H1 (cell line): Measurements from ENCODE around the gene CCNY. TPM values are rescaled to one million over a fixed set of nuclear protein-coding genes. Genes with fewer than 3 reads are reported as not detected.

ENCODE experiments used
- CTCF ChIA-PET: fragments of 300-600 bp; sonication (Branson Sonifier 250); formaldehyde crosslinking; loops from one replicate; lab custom pipeline; 2021; ENCODE audit not compliant: partially characterized antibody; lab: Charles Lee
- POLR2A ChIA-PET: fragments of 300-600 bp; sonication (Branson Sonifier 250); formaldehyde crosslinking; loops from one replicate; lab custom pipeline; 2021; ENCODE audit warnings: inconsistent platforms; ENCODE audit not compliant: partially characterized antibody; lab: Charles Lee
- DNase-seq, 2 experiments: peaks; one replicate each; pipeline versions ENCODE4 v3.0.0 to v3.0.0-alpha.2; 2010 to 2022; ENCODE audit warnings: low spot score in 2 of 2, low read depth in 1 of 2, mixed read lengths in 1 of 2
- FAIRE-seq: peaks from 2 replicates; lab custom pipeline; 2011; peaks lifted over from hg19 to GRCh38; lab: Jason Lieb, UNC
- H2AFZ ChIP-seq: 2 replicates; pipeline ENCODE4 v1.8.1; 2012; ENCODE audit warnings: low read length, inconsistent platforms
- H2AK5ac ChIP-seq: 2 replicates; pipeline ENCODE4 v1.6.1; 2013; ENCODE audit warnings: low read depth, low read length
- H2BK120ac ChIP-seq: replicated peaks from 2 replicates; pipeline ENCODE3; 2013; ENCODE audit warnings: low read depth, low read length, inconsistent platforms
- H2BK12ac ChIP-seq: 2 replicates; pipeline ENCODE4 v1.6.1; 2013; ENCODE audit warnings: low read depth, low read length
- H2BK15ac ChIP-seq: 2 replicates; pipeline ENCODE4 v1.6.1; 2013; ENCODE audit warnings: low read length
- H2BK20ac ChIP-seq: 2 replicates; pipeline ENCODE4 v1.6.1; 2013; ENCODE audit warnings: low read length
- H2BK5ac ChIP-seq: 2 replicates; pipeline ENCODE4 v1.6.1; 2013; ENCODE audit warnings: low read depth, low read length
- H3K14ac ChIP-seq: 2 replicates; pipeline ENCODE4 v1.6.1; 2013; ENCODE audit warnings: inconsistent platforms; ENCODE audit not compliant: insufficient read length
- H3K18ac ChIP-seq: 2 replicates; pipeline ENCODE4 v1.6.1; 2013; ENCODE audit warnings: low read length; ENCODE audit errors: extremely low read depth
- H3K23ac ChIP-seq: 2 replicates; pipeline ENCODE4 v1.6.1; 2013; ENCODE audit warnings: inconsistent platforms; ENCODE audit not compliant: insufficient read length
- H3K23me2 ChIP-seq: 2 replicates; pipeline ENCODE4 v1.6.1; 2013; ENCODE audit warnings: low read depth, low read length
- H3K27ac ChIP-seq: 2 replicates; pipeline ENCODE4 v1.6.1; 2011; ENCODE audit warnings: low read depth, low read length, inconsistent platforms
- H3K27me3 ChIP-seq, 4 experiments: replicated peaks in 1 of 4; 1 replicate in 1 of 4; 2 replicates in 3 of 4; pipeline versions ENCODE4 v1.6.1 to v1.8.1; 2011 to 2013; ENCODE audit warnings: low read length in 3 of 4, mild to moderate bottlenecking in 3 of 4, inconsistent platforms in 2 of 4, mixed read lengths in 2 of 4, moderate library complexity in 1 of 4; ENCODE audit not compliant: control insufficient read depth in 3 of 4, insufficient read depth in 3 of 4; ENCODE audit errors: extremely low read depth in 1 of 4
- H3K36me3 ChIP-seq, 4 experiments: 2 replicates each; pipeline versions ENCODE4 v1.6.1 to v1.8.1; 2011 to 2013; ENCODE audit warnings: mild to moderate bottlenecking in 4 of 4, low read length in 3 of 4, moderate library complexity in 2 of 4, control low read depth in 1 of 4, inconsistent platforms in 1 of 4; ENCODE audit not compliant: insufficient read depth in 4 of 4, control insufficient read depth in 2 of 4
- H3K4ac ChIP-seq: replicated peaks from 2 replicates; pipeline ENCODE3; 2013; ENCODE audit warnings: low read length, low read depth, mixed read lengths, inconsistent platforms; ENCODE audit not compliant: insufficient read length
- H3K4me1 ChIP-seq, 4 experiments: replicated peaks in 1 of 4; 1 replicate in 1 of 4; 2 replicates in 3 of 4; pipeline versions ENCODE4 v1.6.1 to v1.8.1; 2011 to 2013; ENCODE audit warnings: low read length in 3 of 4, inconsistent platforms in 2 of 4, mixed read lengths in 1 of 4; ENCODE audit not compliant: insufficient read depth in 4 of 4, control insufficient read depth in 3 of 4
- H3K4me2 ChIP-seq, 2 experiments: 2 replicates each; pipeline versions ENCODE4 v1.6.1 to v1.8.1; 2011 to 2013; ENCODE audit warnings: low read depth in 2 of 2, low read length in 2 of 2, control low read depth in 1 of 2, inconsistent platforms in 1 of 2, mild to moderate bottlenecking in 1 of 2; ENCODE audit not compliant: insufficient read depth in 1 of 2
- H3K4me3 ChIP-seq, 4 experiments: fragments of 200-600, 300-600 bp in 1 of 4; sonication (generic), shearing (Covaris generic), sonication (Bioruptor Twin) in 1 of 4; 2 replicates each; pipeline versions ENCODE4 v1.5.1 to v1.8.1; 2011 to 2016; ENCODE audit warnings: low read length in 4 of 4, low read depth in 3 of 4, control low read depth in 2 of 4, inconsistent platforms in 2 of 4, mild to moderate bottlenecking in 2 of 4, mixed read lengths in 1 of 4, moderate library complexity in 1 of 4; ENCODE audit not compliant: insufficient read depth in 2 of 4; ENCODE audit errors: extremely low read depth in 1 of 4
- H3K56ac ChIP-seq: replicated peaks from 2 replicates; pipeline ENCODE3; 2013; ENCODE audit warnings: low read depth, mild to moderate bottlenecking, mixed read lengths, low read length, inconsistent platforms; ENCODE audit not compliant: insufficient read length
- H3K79me1 ChIP-seq: 2 replicates; pipeline ENCODE4 v1.6.1; 2013; ENCODE audit warnings: low read depth, low read length, control low read depth
- H3K79me2 ChIP-seq, 2 experiments: 2 replicates each; pipeline versions ENCODE4 v1.6.1 to v1.8.1; 2012 to 2013; ENCODE audit warnings: low read length in 2 of 2, mild to moderate bottlenecking in 2 of 2, inconsistent platforms in 1 of 2; ENCODE audit not compliant: insufficient read depth in 2 of 2, control insufficient read depth in 1 of 2
- H3K9ac ChIP-seq, 4 experiments: replicated peaks in 1 of 4; 1 replicate in 1 of 4; 2 replicates in 3 of 4; pipeline versions ENCODE4 v1.6.1 to v1.8.1; 2011 to 2013; ENCODE audit warnings: low read depth in 3 of 4, low read length in 3 of 4, control low read depth in 2 of 4, mild to moderate bottlenecking in 2 of 4, moderate library complexity in 2 of 4, inconsistent platforms in 1 of 4; ENCODE audit errors: extremely low read depth in 1 of 4
- H3K9me3 ChIP-seq, 2 experiments: 2 replicates each; pipeline versions ENCODE4 v1.6.1 to v1.8.1; 2012 to 2013; ENCODE audit warnings: mild to moderate bottlenecking in 2 of 2, moderate library complexity in 2 of 2, control low read depth in 1 of 2, inconsistent platforms in 1 of 2, low read depth in 1 of 2, low read length in 1 of 2, mixed read lengths in 1 of 2; ENCODE audit not compliant: insufficient read depth in 2 of 2
- H4K20me1 ChIP-seq, 2 experiments: replicated peaks in 1 of 2; 2 replicates each; pipeline versions ENCODE3 to v1.8.1; 2011 to 2013; ENCODE audit warnings: inconsistent platforms in 2 of 2, low read length in 2 of 2, mild to moderate bottlenecking in 1 of 2; ENCODE audit not compliant: insufficient read depth in 2 of 2, control insufficient read depth in 1 of 2
- H4K5ac ChIP-seq: 2 replicates; pipeline ENCODE4 v1.6.1; 2013; ENCODE audit warnings: low read length, low read depth, mixed read lengths, inconsistent platforms; ENCODE audit not compliant: insufficient read length
- H4K8ac ChIP-seq: 2 replicates; pipeline ENCODE4 v1.8.0; 2013; ENCODE audit warnings: mild to moderate bottlenecking, moderate library complexity, low read length, inconsistent platforms; ENCODE audit not compliant: insufficient read depth; ENCODE audit errors: extremely low read depth
- H4K91ac ChIP-seq: replicated peaks from 2 replicates; pipeline ENCODE3; 2013; ENCODE audit warnings: low read length, mixed read lengths, inconsistent platforms; ENCODE audit not compliant: insufficient read length
- GABPA ChIP-seq: IDR thresholded peaks from 2 replicates; pipeline ENCODE4 v1.6.1; 2011; ENCODE audit warnings: mild to moderate bottlenecking, low read length, moderate library complexity, borderline replicate concordance; ENCODE audit not compliant: insufficient read depth
- POLR2A ChIP-seq, 2 experiments: IDR thresholded peaks; 1 replicate in 1 of 2; 2 replicates in 1 of 2; pipeline ENCODE4 v1.6.1; 2011; ENCODE audit warnings: low read depth in 2 of 2, low read length in 2 of 2, mild to moderate bottlenecking in 2 of 2; ENCODE audit errors: control extremely low read depth in 1 of 2
- POLR2AphosphoS5 ChIP-seq: IDR thresholded peaks from 2 replicates; pipeline ENCODE4 v1.6.1; 2011; ENCODE audit warnings: low read depth, low read length
- SRF ChIP-seq: IDR thresholded peaks from 2 replicates; pipeline ENCODE4 v1.6.1; 2011; ENCODE audit warnings: mild to moderate bottlenecking, low read depth, low read length, moderate library complexity
- TAF1 ChIP-seq: IDR thresholded peaks from 2 replicates; pipeline ENCODE4 v1.6.1; 2011; ENCODE audit warnings: mild to moderate bottlenecking, low read depth, low read length
- TCF12 ChIP-seq: IDR thresholded peaks from 2 replicates; pipeline ENCODE4 v1.6.1; 2011; ENCODE audit warnings: low read depth, mild to moderate bottlenecking, low read length
- WGBS, 2 experiments: shearing (Covaris generic) in 1 of 2; methylation state at CpG; one replicate each; pipeline versions ENCODE4 v1.1.6 to v1.1.7; 2013 to 2015; ENCODE audit warnings: low lambda C conversion rate in 2 of 2, mixed read lengths in 2 of 2, inconsistent platforms in 1 of 2, low coverage in 1 of 2, missing lambda C conversion rate in 1 of 2; ENCODE audit not compliant: insufficient replicate concordance in 2 of 2, insufficient coverage in 1 of 2, insufficient read length in 1 of 2; ENCODE audit errors: extremely low coverage in 1 of 2, missing lambda C conversion rate in 1 of 2; 5-methylcytosine and 5-hydroxymethylcytosine counted together
- polyA plus RNA-seq, 7 experiments: library from polyadenylated mRNA; depleted of rRNA in 3 of 7; stranded (reverse) in 5 of 7; unstranded in 2 of 7; fragments of >200 nt in 5 of 7; fragments of 200-250 nt in 2 of 7; gene quantifications; 1 replicate in 5 of 7; 2 replicates in 1 of 7; 4 replicates in 1 of 7; pipeline versions ENCODE4 v1.2.1 to v1.2.3, GENCODE V29; 2011 to 2013; ENCODE audit warnings: missing spikeins in 2 of 7, mixed read lengths in 2 of 7
- total RNA-seq: library from RNA; stranded (reverse); fragmentation: NEBNext Ultra II Directional; extraction: Animal tissue kit (Norgen Biotek cat#: 25700); gene quantifications from 2 replicates; pipeline ENCODE4 v1.2.1, GENCODE V29; 2021

The CCNY gene
- total and polyA plus RNA-seq, 2 of the 8 experiments (the other 6 are each of a cell fraction or from before 2014, with no cell fraction given) = 25.3 to 68.2 TPM

- no peak overlapping the region for H3K4me2 ChIP-seq
- H3K79me1 ChIP-seq = no peaks in the 10 kb centered on the region
- no peak for FAIRE-seq
- H4K20me1 ChIP-seq = no peaks in the 10 kb centered on the region
- no peak overlapping the region for H3K9ac ChIP-seq
- TF ChIP-seq POLR2A (IDR thresholded peaks at IDR 0.05; ENCODE audit: control extremely low read depth in 1 of 2, low read depth in 2 of 2, low read length in 2 of 2) (no peak), TAF1 (no peak), POLR2AphosphoS5 (no peak), GABPA (no peak), SRF (no peak), TCF12 (no peak)
- no peak overlapping the region for H2BK5ac ChIP-seq
- CTCF ChIA-PET = interaction anchor here (0.8 to 3.1 kb wide), 5 partner anchors 17 to 267 kb away, joined by 3 to 12 read pairs (median 4); no protein-coding TSS in a partner anchor
- no peak overlapping the region for H3K4me3 ChIP-seq
- H2AK5ac ChIP-seq = no peak overlapping the region
- no peak overlapping the region for H3K18ac ChIP-seq
- POLR2A ChIA-PET = no interaction called here
- H4K5ac ChIP-seq = no peak overlapping the region
- H2BK15ac ChIP-seq = no peak overlapping the region
- H2AFZ ChIP-seq = no peak overlapping the region
- no peak overlapping the region for H2BK12ac ChIP-seq
- H3K79me2 ChIP-seq = no peaks in the 10 kb centered on the region
- no peak overlapping the region for H3K4ac ChIP-seq
- no peak overlapping the region for H3K56ac ChIP-seq
- no peak overlapping the region for H4K91ac ChIP-seq
- 87% methylated on average over 10 of the region's 10 CpGs; no CpG with 5 or more reads in 1 of the 2 experiments for WGBS, 2 experiments
- no peak overlapping the region for H3K23ac ChIP-seq
- H3K36me3 ChIP-seq = no peaks in the 10 kb centered on the region
- no peaks in the 10 kb centered on the region for H3K4me1 ChIP-seq
- H2BK120ac ChIP-seq = no peak overlapping the region
- no peak overlapping the region for H3K27ac ChIP-seq
- H4K8ac ChIP-seq = no peak overlapping the region
- no peaks in the 10 kb centered on the region for H3K9me3 ChIP-seq
- H3K23me2 ChIP-seq = no peaks in the 10 kb centered on the region
- H3K14ac ChIP-seq = no peak overlapping the region
- H3K27me3 ChIP-seq = 0 out of 7 replicates have a peak, but pooled peaks cover 0 to 3% (median 0%) of the 10 kb centered on the region in 4 experiments
- no peak overlapping the region for H2BK20ac ChIP-seq
- DNase-seq = no peak
Observed at GRCh38 chr10:35307297-35307696, 29.0 kb upstream of the CCNY start.
